ENCODE results near the gene SLC34A3.
"Not testable (repeated sequence)": the region's sequence is repeated elsewhere in the genome, so short reads cannot be mapped to it uniquely, and the experiment has no call there.

SLC34A3 gene

GRCh38 chr9:137241490-137242268 lies 11.0 kb downstream of the SLC34A3 start:
- DNase-seq (ENCODE audit: low spot score): peak; percentile 86

- DNase-seq (ENCODE audit: low spot score): no peak
Measured at GRCh38 chr9:137242269-137243203, 11.8 kb downstream of the SLC34A3 start.

- DNase-seq (ENCODE audit: low spot score): not testable (repeated sequence)
Measured at GRCh38 chr9:137243266-137243625, 12.5 kb downstream of the SLC34A3 start.

- no peak for DNase-seq (ENCODE audit: low spot score)
Measured at GRCh38 chr9:137243626-137244485, 13.2 kb downstream of the SLC34A3 start.

- no peak for DNase-seq (ENCODE audit: low spot score)
Measured at GRCh38 chr9:137244486-137245449, 14.1 kb downstream of the SLC34A3 start.

- DNase-seq (ENCODE audit: low spot score): no peak
Measured at GRCh38 chr9:137245450-137246421, 15.0 kb downstream of the SLC34A3 start.

- DNase-seq (ENCODE audit: low spot score): no peak
Measured at GRCh38 chr9:137247135-137247915, 16.6 kb downstream of the SLC34A3 start.

- no peak for DNase-seq (ENCODE audit: low spot score)
Measured at GRCh38 chr9:137247916-137248175, 17.1 kb downstream of the SLC34A3 start.

GRCh38 chr9:137250329-137251193 lies 19.9 kb downstream of the SLC34A3 start:
- no peak for DNase-seq (ENCODE audit: low spot score)

- peak; percentile 53 for DNase-seq (ENCODE audit: low spot score)
Measured at GRCh38 chr9:137251194-137251461, 20.4 kb downstream of the SLC34A3 start, which contains the start of gene STPG3. Gene STPG3, plus strand, starts transcription at chr9:137251286. Its CDS starts 1 bp downstream, at chr9:137251287.

GRCh38 chr9:137251490-137252268 lies 21.0 kb downstream of the SLC34A3 start:
- DNase-seq (ENCODE audit: low spot score): no peak

- DNase-seq (ENCODE audit: low spot score): no peak
Measured at GRCh38 chr9:137252555-137253506, 22.1 kb downstream of the SLC34A3 start.

GRCh38 chr9:137253717-137254623 lies 23.3 kb downstream of the SLC34A3 start:
- DNase-seq (ENCODE audit: low spot score): no peak

- peak; percentile 100 for DNase-seq (ENCODE audit: low spot score)
Measured at GRCh38 chr9:137254624-137255447, 24.1 kb downstream of the SLC34A3 start, which contains the start of gene NELFB. Gene NELFB, plus strand, starts transcription at chr9:137255327.

Data from AG08396 (cell line).